Suprapubic skin (tissue), 4 donors: ENCODE measurements around the gene SIGLEC6.

ENCODE experiments used
- POLR2A ChIP-seq, 2 donors: fragments of 450-650 bp; IDR thresholded peaks; one replicate each; pipeline ENCODE4 v1.6.1; 2017; ENCODE audit warnings: antibody characterized with exemption in 2 of 2, mild to moderate bottlenecking in 2 of 2, moderate library complexity in 2 of 2
- POLR2AphosphoS5 ChIP-seq, 3 donors: sonication (generic); formaldehyde crosslinking; IDR thresholded peaks; one replicate each; pipeline ENCODE4 v1.6.1; 2017; ENCODE audit warnings: antibody characterized with exemption in 3 of 3
- TF ChIP-seq, protein P1 (sequence below), 2 donors: fragments of 200-600 bp in 1 of 2; fragments of 450-650 bp in 1 of 2; sonication (generic) in 1 of 2; IDR thresholded peaks; one replicate each; pipeline ENCODE4 v1.5.1; 2016 to 2019; ENCODE audit warnings: antibody characterized with exemption in 2 of 2, mild to moderate bottlenecking in 1 of 2, moderate library complexity in 1 of 2

DNA sequence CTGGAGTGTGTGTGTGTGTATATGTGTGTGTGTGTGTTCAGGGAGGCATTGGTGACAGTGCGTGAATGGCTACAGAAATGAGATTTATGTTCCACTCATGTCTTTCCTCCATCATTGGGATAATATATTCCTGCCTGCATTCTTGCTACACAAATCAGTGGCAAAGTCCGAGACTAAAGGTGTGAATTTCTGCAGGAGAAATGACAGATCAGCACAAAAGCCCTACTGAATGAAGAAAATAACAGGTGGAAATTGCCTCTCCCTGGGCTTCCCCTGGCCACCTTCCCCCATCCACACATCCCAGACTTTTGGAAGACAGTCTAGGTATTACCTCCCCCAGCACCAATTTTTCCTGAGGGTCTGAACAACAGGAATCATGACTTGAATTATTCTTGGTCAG, 10.1 kb downstream of the SIGLEC6 start:
- TF ChIP-seq, protein P1, sequence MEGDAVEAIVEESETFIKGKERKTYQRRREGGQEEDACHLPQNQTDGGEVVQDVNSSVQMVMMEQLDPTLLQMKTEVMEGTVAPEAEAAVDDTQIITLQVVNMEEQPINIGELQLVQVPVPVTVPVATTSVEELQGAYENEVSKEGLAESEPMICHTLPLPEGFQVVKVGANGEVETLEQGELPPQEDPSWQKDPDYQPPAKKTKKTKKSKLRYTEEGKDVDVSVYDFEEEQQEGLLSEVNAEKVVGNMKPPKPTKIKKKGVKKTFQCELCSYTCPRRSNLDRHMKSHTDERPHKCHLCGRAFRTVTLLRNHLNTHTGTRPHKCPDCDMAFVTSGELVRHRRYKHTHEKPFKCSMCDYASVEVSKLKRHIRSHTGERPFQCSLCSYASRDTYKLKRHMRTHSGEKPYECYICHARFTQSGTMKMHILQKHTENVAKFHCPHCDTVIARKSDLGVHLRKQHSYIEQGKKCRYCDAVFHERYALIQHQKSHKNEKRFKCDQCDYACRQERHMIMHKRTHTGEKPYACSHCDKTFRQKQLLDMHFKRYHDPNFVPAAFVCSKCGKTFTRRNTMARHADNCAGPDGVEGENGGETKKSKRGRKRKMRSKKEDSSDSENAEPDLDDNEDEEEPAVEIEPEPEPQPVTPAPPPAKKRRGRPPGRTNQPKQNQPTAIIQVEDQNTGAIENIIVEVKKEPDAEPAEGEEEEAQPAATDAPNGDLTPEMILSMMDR (IDR thresholded peaks at IDR 0.05), result no peak
- no peak for TF ChIP-seq POLR2AphosphoS5 (IDR thresholded peaks at IDR 0.05)
- no peak for TF ChIP-seq POLR2A (IDR thresholded peaks at IDR 0.05)
